K562 (cell line): ENCODE data around the gene ANO8. TPM values are rescaled to one million over a fixed set of nuclear protein-coding genes. Genes with fewer than 3 reads are reported as not detected.
A peak's percentile ranks its signal among the peaks of the same experiment; 100 is the strongest.

Source experiments
- CREBBP ChIP-seq: IDR thresholded peaks from one replicate; pipeline ENCODE4 v1.6.1; 2012; ENCODE audit warnings: low read depth, mild to moderate bottlenecking, control low read depth, inconsistent platforms, low read length
- EP300 ChIP-seq: IDR thresholded peaks from 2 replicates; pipeline ENCODE4 v1.6.1; 2012; ENCODE audit warnings: low read length, improper control_type of control experiment
- ETV6 ChIP-seq, 3 experiments: fragments of 150-350 bp in 1 of 3; sonication (generic) in 1 of 3; formaldehyde crosslinking in 1 of 3; IDR thresholded peaks; 2 replicates each; pipeline versions ENCODE4 v1.6.1 to v1.8.0; 2014 to 2022; ENCODE audit warnings: borderline replicate concordance in 2 of 3, low read depth in 2 of 3, antibody characterized with exemption in 1 of 3, low read length in 1 of 3, mild to moderate bottlenecking in 1 of 3, missing genetic modification reagents in 1 of 3
- HDAC1 ChIP-seq, 2 experiments: fragments of 450-650 bp; IDR thresholded peaks; 2 replicates each; pipeline ENCODE4 v1.6.1; 2016 to 2017; ENCODE audit warnings: inconsistent platforms in 1 of 2, mild to moderate bottlenecking in 1 of 2, moderate library complexity in 1 of 2
- IRF2 ChIP-seq: sonication (generic); formaldehyde crosslinking; IDR thresholded peaks from 2 replicates; pipeline ENCODE4 v1.8.1; 2022; ENCODE audit warnings: mild to moderate bottlenecking, missing genetic modification reagents
- JUND ChIP-seq, 2 experiments: IDR thresholded peaks; 2 replicates in 1 of 2; 3 replicates in 1 of 2; pipeline ENCODE4 v1.6.1; 2011; ENCODE audit warnings: borderline replicate concordance in 2 of 2, low read depth in 2 of 2, low read length in 2 of 2, improper control_type of control experiment in 1 of 2, missing biosample characterization in 1 of 2, missing genetic modification characterization in 1 of 2, missing genetic modification reagents in 1 of 2
- KAT7 ChIP-seq: sonication (generic); formaldehyde crosslinking; IDR thresholded peaks from 2 replicates; pipeline ENCODE4 v1.8.0; 2022; ENCODE audit warnings: missing genetic modification reagents, mild to moderate bottlenecking, borderline replicate concordance
- PHF21A ChIP-seq: fragments of 450-650 bp; IDR thresholded peaks from 2 replicates; pipeline ENCODE4 v1.6.1; 2017; ENCODE audit warnings: low read depth, borderline replicate concordance
- SIN3A ChIP-seq, 2 experiments: fragments of 150-350 bp in 1 of 2; IDR thresholded peaks; 2 replicates each; pipeline ENCODE4 v1.6.1; 2011 to 2016; ENCODE audit warnings: borderline replicate concordance in 2 of 2, low read depth in 2 of 2, low read length in 2 of 2, mild to moderate bottlenecking in 2 of 2, moderate library complexity in 2 of 2; ENCODE audit not compliant: control insufficient read depth in 1 of 2
- TCF3 ChIP-seq: sonication (generic); formaldehyde crosslinking; IDR thresholded peaks from 2 replicates; pipeline ENCODE4 v1.4.0; 2020; ENCODE audit warnings: mild to moderate bottlenecking, missing genetic modification reagents
- ZBTB7A ChIP-seq: IDR thresholded peaks from 2 replicates; pipeline ENCODE4 v1.6.1; 2011; ENCODE audit warnings: low read depth, mild to moderate bottlenecking, low read length, moderate library complexity, borderline replicate concordance; ENCODE audit not compliant: control insufficient read depth
- ZNF146 ChIP-seq: IDR thresholded peaks from one replicate; pipeline ENCODE4 v1.6.1; 2018; ENCODE audit warnings: missing compliant biosample characterization; ENCODE audit not compliant: unreplicated experiment
- ZNF232 ChIP-seq: sonication (generic); formaldehyde crosslinking; IDR thresholded peaks from 2 replicates; pipeline ENCODE4 v1.8.0; 2022; ENCODE audit warnings: mild to moderate bottlenecking, missing genetic modification reagents
- ZNF24 ChIP-seq: fragments of 450-650 bp; IDR thresholded peaks from 2 replicates; pipeline ENCODE4 v1.6.1; 2016
- ZNF76 ChIP-seq: fragments of 250-450 bp; sonication (Bioruptor Pico); IDR thresholded peaks from 2 replicates; pipeline ENCODE4 v1.4.0; 2020; ENCODE audit warnings: mild to moderate bottlenecking, moderate library complexity, borderline replicate concordance
- ZNF830 ChIP-seq: fragments of 250-450 bp; sonication (Bioruptor Pico); IDR thresholded peaks from 2 replicates; pipeline ENCODE4 v1.5.0; 2021; ENCODE audit warnings: mild to moderate bottlenecking
- polyA plus RNA-seq, 8 experiments: library from polyadenylated mRNA; depleted of rRNA in 4 of 8; stranded (reverse) in 5 of 8; unstranded in 3 of 8; fragments of >200 nt; fragmentation: Nextera tagmentation in 2 of 8; fragmentation: Illumina TruSeq in 1 of 8; extraction: Ambion mirVana in 2 of 8; extraction: Trizol in 1 of 8; gene quantifications; 2 replicates each; pipeline versions ENCODE4 v1.2.1 to v1.2.3, GENCODE V29; 2011 to 2014; ENCODE audit warnings: inconsistent platforms in 1 of 8, missing spikeins in 1 of 8
- total RNA-seq, 7 experiments: library from RNA; depleted of rRNA in 6 of 7; stranded (reverse); fragments of >200 nt in 6 of 7; fragmentation: Illumina TruSeq in 2 of 7; extraction: Trizol in 2 of 7; gene quantifications; 2 replicates each; pipeline versions ENCODE4 v1.2.1 to v1.2.3, GENCODE V29; 2011 to 2021; ENCODE audit warnings: low replicate concordance in 1 of 7
- TF ChIP-seq, protein P1 (sequence below): fragments of 250-450 bp; sonication (Bioruptor Pico); IDR thresholded peaks from 2 replicates; pipeline ENCODE4 v1.8.0; 2021; ENCODE audit warnings: moderate library complexity, mild to moderate bottlenecking, inconsistent platforms
- TF ChIP-seq, protein P2 (sequence below): fragments of 450-650 bp; IDR thresholded peaks from 2 replicates; pipeline ENCODE4 v1.7.1; 2018; ENCODE audit warnings: mild to moderate bottlenecking, low read depth; ENCODE audit not compliant: partially characterized antibody
- TF ChIP-seq, protein P3 (sequence below): fragments of 250-450 bp; sonication (Bioruptor Pico); IDR thresholded peaks from 2 replicates; pipeline ENCODE4 v1.4.0; 2020; ENCODE audit warnings: mild to moderate bottlenecking, moderate library complexity

The ANO8 gene
- total and polyA plus RNA-seq, 9 of the 15 experiments (the other 6 are each of a cell fraction or from before 2014, with no cell fraction given), result 0.07 to 7.6 (median 2.3) TPM; not detected in 1

DNA sequence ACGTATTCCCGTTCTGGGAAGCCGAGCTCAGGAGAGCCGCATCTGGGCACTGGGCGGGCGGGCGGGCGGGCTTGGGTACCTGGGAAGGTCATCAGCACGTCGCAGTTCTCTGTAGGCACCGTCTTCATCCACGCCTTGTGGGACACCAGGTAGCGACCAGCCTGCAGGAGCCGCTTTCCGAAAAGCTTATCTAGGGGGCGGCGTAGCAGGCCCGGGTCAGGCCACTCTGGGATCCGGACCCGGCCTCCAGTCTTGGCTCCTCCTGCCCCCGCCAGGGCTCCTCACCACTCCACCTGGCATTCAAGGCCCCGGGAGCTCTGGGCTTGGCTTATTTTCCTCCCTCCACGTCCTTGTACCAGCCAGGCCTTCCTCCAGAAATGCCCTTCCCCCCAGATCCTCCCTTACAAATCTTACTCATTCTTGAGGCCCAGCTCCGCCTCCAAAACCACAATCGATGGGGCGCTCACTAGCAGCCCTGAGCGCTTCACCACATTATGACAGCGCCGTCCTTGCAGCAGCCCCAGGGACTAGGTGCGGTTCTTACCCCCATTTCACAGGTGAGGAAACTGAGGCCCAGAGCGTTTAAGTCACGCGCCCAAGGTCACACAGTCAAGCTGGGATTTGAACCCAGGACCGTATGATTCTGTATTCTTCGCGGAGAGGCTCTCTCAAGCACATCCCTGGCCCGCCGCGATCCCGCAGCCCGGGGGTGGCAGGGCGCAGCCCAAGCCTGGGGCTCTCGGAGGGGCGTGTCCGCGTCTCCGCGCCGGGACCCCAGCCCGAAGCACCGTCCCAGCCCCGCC, 843 bp downstream of the ANO8 start (continued):
- TF ChIP-seq, protein P1, sequence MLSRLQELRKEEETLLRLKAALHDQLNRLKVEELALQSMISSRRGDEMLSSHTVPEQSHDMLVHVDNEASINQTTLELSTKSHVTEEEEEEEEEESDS (CRISPR knock-in tag), result no peak
- peak; percentile 63 to 72; a peak in 3 of 4 replicates for TF ChIP-seq HDAC1 (IDR thresholded peaks at IDR 0.05)
- peak; percentile 69; the same call in 1 of the 2 replicates for TF ChIP-seq PHF21A
- TF ChIP-seq JUND (IDR thresholded peaks at IDR 0.05; ENCODE audit: borderline replicate concordance, low read depth, low read length), result peak; percentile 82
- TF ChIP-seq JUND (tag; IDR thresholded peaks at IDR 0.05; ENCODE audit: borderline replicate concordance, low read depth, low read length), result peak; percentile 79; the same call in 2 of the 3 replicates
- no peak; the same call in 1 of the 2 replicates for TF ChIP-seq ZNF76
- TF ChIP-seq ZBTB7A, result peak; percentile 40; the same call in 1 of the 2 replicates
- no peak for TF ChIP-seq IRF2
- TF ChIP-seq CREBBP, result no peak
- TF ChIP-seq EP300, result peak; percentile 50; the same call in 1 of the 2 replicates
- TF ChIP-seq, protein P2, sequence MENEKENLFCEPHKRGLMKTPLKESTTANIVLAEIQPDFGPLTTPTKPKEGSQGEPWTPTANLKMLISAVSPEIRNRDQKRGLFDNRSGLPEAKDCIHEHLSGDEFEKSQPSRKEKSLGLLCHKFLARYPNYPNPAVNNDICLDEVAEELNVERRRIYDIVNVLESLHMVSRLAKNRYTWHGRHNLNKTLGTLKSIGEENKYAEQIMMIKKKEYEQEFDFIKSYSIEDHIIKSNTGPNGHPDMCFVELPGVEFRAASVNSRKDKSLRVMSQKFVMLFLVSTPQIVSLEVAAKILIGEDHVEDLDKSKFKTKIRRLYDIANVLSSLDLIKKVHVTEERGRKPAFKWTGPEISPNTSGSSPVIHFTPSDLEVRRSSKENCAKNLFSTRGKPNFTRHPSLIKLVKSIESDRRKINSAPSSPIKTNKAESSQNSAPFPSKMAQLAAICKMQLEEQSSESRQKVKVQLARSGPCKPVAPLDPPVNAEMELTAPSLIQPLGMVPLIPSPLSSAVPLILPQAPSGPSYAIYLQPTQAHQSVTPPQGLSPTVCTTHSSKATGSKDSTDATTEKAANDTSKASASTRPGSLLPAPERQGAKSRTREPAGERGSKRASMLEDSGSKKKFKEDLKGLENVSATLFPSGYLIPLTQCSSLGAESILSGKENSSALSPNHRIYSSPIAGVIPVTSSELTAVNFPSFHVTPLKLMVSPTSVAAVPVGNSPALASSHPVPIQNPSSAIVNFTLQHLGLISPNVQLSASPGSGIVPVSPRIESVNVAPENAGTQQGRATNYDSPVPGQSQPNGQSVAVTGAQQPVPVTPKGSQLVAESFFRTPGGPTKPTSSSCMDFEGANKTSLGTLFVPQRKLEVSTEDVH, result no peak
- TF ChIP-seq ZNF146 (CRISPR knock-in tag), result no peak
- peak; percentile 28; the same call in 1 of the 2 replicates for TF ChIP-seq TCF3 (CRISPR knock-in tag)
- no peak for TF ChIP-seq ZNF830 (CRISPR knock-in tag)
- TF ChIP-seq KAT7 (CRISPR knock-in tag), result no peak
- no peak; a peak in 1 of 4 replicates for TF ChIP-seq ETV6 (IDR thresholded peaks at IDR 0.05; ENCODE audit: borderline replicate concordance in 1 of 2, low read depth in 2 of 2, low read length in 1 of 2)
- TF ChIP-seq ETV6 (CRISPR knock-in tag; IDR thresholded peaks at IDR 0.05; ENCODE audit: borderline replicate concordance), result no peak
- 0 out of 2 replicates have a peak, but pooled peaks have one; percentile 24 for TF ChIP-seq ZNF24
- TF ChIP-seq SIN3A (IDR thresholded peaks at IDR 0.05; ENCODE audit: borderline replicate concordance in 2 of 2, control insufficient read depth in 1 of 2, low read depth in 2 of 2, low read length in 2 of 2), result 0 out of 4 replicates have a peak, but pooled peaks of 1 of the 2 experiments have one; percentile 12
- TF ChIP-seq ZNF232 (CRISPR knock-in tag), result no peak
- TF ChIP-seq, protein P3, sequence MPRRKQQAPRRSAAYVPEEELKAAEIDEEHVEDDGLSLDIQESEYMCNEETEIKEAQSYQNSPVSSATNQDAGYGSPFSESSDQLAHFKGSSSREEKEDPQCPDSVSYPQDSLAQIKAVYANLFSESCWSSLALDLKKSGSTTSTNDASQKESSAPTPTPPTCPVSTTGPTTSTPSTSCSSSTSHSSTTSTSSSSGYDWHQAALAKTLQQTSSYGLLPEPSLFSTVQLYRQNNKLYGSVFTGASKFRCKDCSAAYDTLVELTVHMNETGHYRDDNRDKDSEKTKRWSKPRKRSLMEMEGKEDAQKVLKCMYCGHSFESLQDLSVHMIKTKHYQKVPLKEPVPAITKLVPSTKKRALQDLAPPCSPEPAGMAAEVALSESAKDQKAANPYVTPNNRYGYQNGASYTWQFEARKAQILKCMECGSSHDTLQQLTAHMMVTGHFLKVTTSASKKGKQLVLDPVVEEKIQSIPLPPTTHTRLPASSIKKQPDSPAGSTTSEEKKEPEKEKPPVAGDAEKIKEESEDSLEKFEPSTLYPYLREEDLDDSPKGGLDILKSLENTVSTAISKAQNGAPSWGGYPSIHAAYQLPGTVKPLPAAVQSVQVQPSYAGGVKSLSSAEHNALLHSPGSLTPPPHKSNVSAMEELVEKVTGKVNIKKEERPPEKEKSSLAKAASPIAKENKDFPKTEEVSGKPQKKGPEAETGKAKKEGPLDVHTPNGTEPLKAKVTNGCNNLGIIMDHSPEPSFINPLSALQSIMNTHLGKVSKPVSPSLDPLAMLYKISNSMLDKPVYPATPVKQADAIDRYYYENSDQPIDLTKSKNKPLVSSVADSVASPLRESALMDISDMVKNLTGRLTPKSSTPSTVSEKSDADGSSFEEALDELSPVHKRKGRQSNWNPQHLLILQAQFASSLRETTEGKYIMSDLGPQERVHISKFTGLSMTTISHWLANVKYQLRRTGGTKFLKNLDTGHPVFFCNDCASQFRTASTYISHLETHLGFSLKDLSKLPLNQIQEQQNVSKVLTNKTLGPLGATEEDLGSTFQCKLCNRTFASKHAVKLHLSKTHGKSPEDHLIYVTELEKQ (CRISPR knock-in tag), result no peak
